ENCODE data around the gene COL19A1. TPM values are rescaled to one million over a fixed set of nuclear protein-coding genes. Genes with fewer than 3 reads are reported as not detected.
"Not testable (repeated sequence)": the region's sequence is repeated elsewhere in the genome, so short reads cannot be mapped to it uniquely, and the experiment has no call there.

COL19A1 gene
- total and polyA plus RNA-seq, 9 donors: 0.20 to 0.23 TPM; not detected in 7

- TF ChIP-seq POLR2A (IDR thresholded peaks at IDR 0.05): no peak
- TF ChIP-seq EP300 (IDR thresholded peaks at IDR 0.05): no peak
- TF ChIP-seq CTCF (IDR thresholded peaks at IDR 0.05): no peak
- no peaks in the 10 kb centered on the region for H3K36me3 ChIP-seq
- no peaks in the 10 kb centered on the region for H3K4me1 ChIP-seq (ENCODE audit: insufficient read depth)
- H3K9me3 ChIP-seq: no peaks in the 10 kb centered on the region
- intact Hi-C loops (cut with DNase I): no loop called here
- no peak overlapping the region for H3K27ac ChIP-seq
- no peaks in the 10 kb centered on the region for H3K27me3 ChIP-seq
- no peak for DNase-seq
- H3K4me3 ChIP-seq: no peak overlapping the region
- WGBS, 3 donors: 71 to 80% (median 71%) methylated on average over 6 of the region's 6 CpGs
Observed at GRCh38 chr6:69888482-69889233, 22.3 kb downstream of the COL19A1 start.

- intact Hi-C loops (cut with DNase I); H3K27ac ChIP-seq; H3K4me1 ChIP-seq (ENCODE audit: insufficient read depth); H3K4me3 ChIP-seq; DNase-seq; H3K27me3 ChIP-seq; H3K36me3 ChIP-seq; H3K9me3 ChIP-seq: not testable (repeated sequence)
- WGBS, 3 donors: 81 to 88% (median 85%) methylated on average over 9 of the region's 9 CpGs
Observed at GRCh38 chr6:69889234-69889974, 23.0 kb downstream of the COL19A1 start.

- H3K27me3 ChIP-seq; H3K9me3 ChIP-seq; H3K4me1 ChIP-seq (ENCODE audit: insufficient read depth); H3K4me3 ChIP-seq; intact Hi-C loops (cut with DNase I); DNase-seq; H3K36me3 ChIP-seq; H3K27ac ChIP-seq: not testable (repeated sequence)
- 67 to 72% (median 72%) methylated on average over 1 of the region's 1 CpG for WGBS, 3 donors
Observed at GRCh38 chr6:69892561-69892960, 26.2 kb downstream of the COL19A1 start.

- H3K4me1 ChIP-seq (ENCODE audit: insufficient read depth); intact Hi-C loops (cut with DNase I); H3K36me3 ChIP-seq; H3K27ac ChIP-seq; DNase-seq; H3K27me3 ChIP-seq; H3K4me3 ChIP-seq; H3K9me3 ChIP-seq: not testable (repeated sequence)
Observed at GRCh38 chr6:69893266-69893665, 26.9 kb downstream of the COL19A1 start.

GRCh38 chr6:69894578-69895347 is 28.4 kb downstream of the COL19A1 start:
- Histone ChIP-seq H3K27ac (no peak overlapping the region), H3K4me1 (ENCODE audit: insufficient read depth) (no peaks in the 10 kb centered on the region), H3K9me3 (no peaks in the 10 kb centered on the region), H3K4me3 (no peak overlapping the region), H3K27me3 (no peaks in the 10 kb centered on the region), H3K36me3 (no peaks in the 10 kb centered on the region)
- 75 to 80% (median 79%) methylated on average over 8 of the region's 8 CpGs for WGBS, 3 donors
- intact Hi-C loops (cut with DNase I): no loop called here
- DNase-seq: no peak
- TF ChIP-seq EP300 (IDR thresholded peaks at IDR 0.05) (no peak), POLR2A (IDR thresholded peaks at IDR 0.05) (no peak), CTCF (IDR thresholded peaks at IDR 0.05) (no peak)

Measured in ovary (tissue), 9 donors.